ES-I3 (cell line): ENCODE measurements around the gene RNASE4.

Experiments
- H3K36me3 ChIP-seq: 2 replicates; pipeline ENCODE4 v1.6.1; 2013; ENCODE audit warnings: mild to moderate bottlenecking, low read length, control low read depth, moderate library complexity; ENCODE audit not compliant: insufficient read depth
- H3K4me1 ChIP-seq: 2 replicates; pipeline ENCODE4 v1.6.1; 2013; ENCODE audit warnings: mild to moderate bottlenecking, control low read depth, low read length; ENCODE audit not compliant: insufficient read depth
- H3K9ac ChIP-seq: 2 replicates; pipeline ENCODE4 v1.6.1; 2013; ENCODE audit warnings: low read depth, mild to moderate bottlenecking, low read length, moderate library complexity
- H3K9me3 ChIP-seq: 2 replicates; pipeline ENCODE4 v1.6.1; 2013; ENCODE audit warnings: mild to moderate bottlenecking, low read length, moderate library complexity; ENCODE audit not compliant: control insufficient read depth, insufficient read depth

The RNASE4 gene

DNA sequence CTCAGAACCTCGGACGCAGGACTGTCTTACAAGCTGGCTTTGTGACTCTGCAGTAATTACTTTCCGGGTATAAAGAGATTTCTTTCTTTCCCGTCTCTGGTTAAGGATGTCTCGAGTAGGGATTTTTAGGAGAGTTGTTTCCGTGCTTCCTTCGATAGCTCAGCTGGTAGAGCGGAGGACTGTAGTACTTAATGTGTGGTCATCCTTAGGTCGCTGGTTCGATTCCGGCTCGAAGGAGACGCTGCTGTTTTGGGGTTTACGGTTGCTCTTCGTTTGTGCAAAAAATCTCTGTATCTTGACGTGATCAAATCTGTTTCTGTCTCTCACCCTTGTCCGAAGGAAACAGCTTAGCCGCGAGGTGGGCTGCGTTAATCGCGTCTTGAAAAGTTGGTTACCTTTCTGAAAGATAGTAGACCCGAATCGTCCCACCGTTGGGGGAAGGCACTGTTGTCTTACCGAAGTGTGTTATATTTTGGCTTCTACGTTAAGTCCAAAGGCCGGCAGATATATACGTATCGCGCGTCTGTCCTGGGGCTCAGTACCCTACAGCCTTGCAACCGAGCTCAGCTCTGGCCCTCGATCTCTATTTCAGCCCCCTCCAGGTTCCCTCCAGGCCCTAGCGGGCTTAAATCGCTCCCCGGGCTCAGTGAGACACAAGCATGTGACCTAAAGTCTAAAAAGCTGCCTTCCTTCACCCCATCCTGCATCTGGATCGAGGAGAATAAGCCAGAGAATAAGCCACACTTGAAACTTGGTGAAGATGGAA, 1.1 kb upstream of the RNASE4 start:
- H3K4me1 ChIP-seq = no peaks in the 10 kb centered on the region; the same call in 1 of the 2 replicates
- H3K36me3 ChIP-seq = no peaks in the 10 kb centered on the region
- H3K9ac ChIP-seq = peak overlapping the region; percentile 89
- no peaks in the 10 kb centered on the region for H3K9me3 ChIP-seq

DNA sequence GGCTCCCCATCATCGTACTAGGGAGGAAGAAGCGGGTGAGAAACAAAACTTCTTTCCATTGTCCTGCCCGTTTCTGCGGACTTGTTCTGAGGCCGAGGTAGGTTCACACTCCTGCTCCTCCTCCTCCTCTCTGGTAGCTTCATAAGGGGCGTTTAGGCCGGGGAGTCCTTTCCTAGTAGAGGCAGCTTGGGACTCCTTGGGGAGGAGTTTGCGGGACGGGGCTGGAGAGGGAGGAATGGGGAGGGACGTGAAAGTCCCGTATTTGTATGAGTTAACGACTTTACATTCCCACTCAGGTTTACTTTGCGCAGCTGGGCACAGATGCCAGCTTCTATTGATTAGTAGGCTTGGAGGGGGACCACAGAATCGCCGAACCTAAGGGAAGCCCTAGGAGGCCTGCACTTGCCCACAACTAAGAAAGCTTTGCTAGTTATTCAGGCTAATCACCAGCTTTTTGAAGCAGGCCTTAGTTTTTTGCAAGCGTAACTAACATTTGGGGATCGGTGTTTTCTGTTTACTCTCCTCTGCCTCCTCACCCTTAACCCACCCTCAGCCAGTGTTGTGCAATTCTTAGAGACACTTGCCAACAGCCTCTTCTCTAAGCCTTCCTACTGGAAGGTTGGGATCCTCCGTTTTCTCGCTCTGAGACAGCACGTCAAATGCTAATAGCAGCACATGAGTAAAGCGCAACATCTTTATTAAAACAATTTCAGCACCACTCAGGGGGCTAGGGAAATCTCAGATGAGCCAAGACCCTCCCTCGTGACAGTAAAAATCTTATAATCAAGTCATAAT, 499 bp downstream of the RNASE4 start:
- Histone ChIP-seq H3K36me3 (no peaks in the 10 kb centered on the region), H3K9ac (peak overlapping the region; percentile 89), H3K9me3 (no peaks in the 10 kb centered on the region), H3K4me1 (no peaks in the 10 kb centered on the region; the same call in 1 of the 2 replicates)

DNA sequence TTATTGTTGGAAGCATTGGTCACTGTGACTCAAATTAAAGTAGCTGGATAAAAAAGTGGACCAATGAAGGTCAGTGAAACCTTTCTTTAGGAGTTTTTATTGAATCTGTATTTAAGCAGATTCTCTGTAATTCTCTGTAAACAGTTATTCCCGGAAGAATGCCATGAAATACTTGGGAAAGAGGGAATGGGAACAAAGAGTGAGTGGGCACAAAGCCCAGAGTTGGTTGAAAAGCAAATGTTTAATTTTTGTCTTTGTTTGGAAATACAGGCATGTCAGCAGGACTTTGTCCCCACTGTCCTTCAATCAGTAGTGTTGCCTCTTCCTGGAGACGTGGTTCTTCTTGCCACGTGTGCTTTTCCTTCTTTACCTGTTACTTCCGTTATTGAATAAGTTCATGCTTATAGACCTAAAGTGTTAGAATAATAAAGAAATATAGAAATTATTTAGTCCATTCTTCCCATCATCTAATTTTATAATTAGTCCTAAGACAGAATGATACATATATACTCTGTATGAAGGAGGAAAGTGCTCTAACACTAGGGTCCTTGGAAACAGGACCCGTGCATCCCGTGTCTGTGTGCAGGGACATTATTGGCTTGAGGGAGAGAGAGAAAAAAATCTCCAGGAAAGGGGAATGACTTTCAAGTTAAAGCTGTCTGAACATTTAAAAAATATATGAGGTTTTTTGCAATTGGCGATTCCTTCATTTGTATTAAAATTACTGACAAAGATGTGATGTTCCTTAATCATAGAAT, 2.2 kb downstream of the RNASE4 start:
- Histone ChIP-seq H3K9ac (no peak overlapping the region), H3K36me3 (no peaks in the 10 kb centered on the region), H3K9me3 (no peaks in the 10 kb centered on the region), H3K4me1 (no peaks in the 10 kb centered on the region; the same call in 1 of the 2 replicates)

DNA sequence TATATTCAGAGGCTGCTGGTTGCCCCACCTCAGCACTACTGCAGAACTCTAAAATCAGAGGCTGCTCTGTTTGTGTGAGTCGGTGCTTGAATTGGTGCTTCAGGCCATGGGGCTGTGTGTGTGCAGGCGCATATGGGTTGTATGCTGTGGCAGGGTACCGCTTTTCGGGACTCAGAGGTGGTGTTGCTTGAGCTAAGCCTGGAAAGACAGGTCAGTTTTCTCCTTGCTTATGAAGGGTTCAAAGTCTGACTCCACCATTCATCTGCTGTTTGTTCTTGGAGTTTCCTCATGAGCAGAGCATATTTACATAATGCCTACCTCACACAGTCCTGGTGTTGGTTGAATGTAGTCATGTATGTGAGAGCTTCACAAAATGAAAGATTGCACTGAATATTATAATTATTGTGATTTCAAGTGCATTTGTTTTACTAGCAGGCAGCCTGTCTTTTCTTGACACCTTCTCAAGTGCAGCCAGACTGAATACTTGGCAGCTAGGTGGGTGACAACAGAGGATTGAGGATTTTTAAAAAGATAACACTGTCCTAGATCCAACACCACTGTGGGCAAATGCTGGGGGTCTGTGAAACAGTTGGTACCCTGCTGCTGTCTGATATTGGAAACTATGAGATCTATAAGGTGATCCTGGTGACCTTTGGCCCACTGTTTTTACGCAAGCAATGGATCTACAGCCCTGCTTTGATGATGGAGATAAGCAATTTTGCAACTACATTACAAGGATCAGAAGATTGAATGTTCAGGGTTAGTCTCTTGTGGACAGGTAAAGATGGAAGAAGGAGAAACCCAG, 3.2 kb downstream of the RNASE4 start:
- Histone ChIP-seq H3K36me3 (no peaks in the 10 kb centered on the region), H3K4me1 (no peaks in the 10 kb centered on the region; the same call in 1 of the 2 replicates), H3K9me3 (no peaks in the 10 kb centered on the region), H3K9ac (no peak overlapping the region)

DNA sequence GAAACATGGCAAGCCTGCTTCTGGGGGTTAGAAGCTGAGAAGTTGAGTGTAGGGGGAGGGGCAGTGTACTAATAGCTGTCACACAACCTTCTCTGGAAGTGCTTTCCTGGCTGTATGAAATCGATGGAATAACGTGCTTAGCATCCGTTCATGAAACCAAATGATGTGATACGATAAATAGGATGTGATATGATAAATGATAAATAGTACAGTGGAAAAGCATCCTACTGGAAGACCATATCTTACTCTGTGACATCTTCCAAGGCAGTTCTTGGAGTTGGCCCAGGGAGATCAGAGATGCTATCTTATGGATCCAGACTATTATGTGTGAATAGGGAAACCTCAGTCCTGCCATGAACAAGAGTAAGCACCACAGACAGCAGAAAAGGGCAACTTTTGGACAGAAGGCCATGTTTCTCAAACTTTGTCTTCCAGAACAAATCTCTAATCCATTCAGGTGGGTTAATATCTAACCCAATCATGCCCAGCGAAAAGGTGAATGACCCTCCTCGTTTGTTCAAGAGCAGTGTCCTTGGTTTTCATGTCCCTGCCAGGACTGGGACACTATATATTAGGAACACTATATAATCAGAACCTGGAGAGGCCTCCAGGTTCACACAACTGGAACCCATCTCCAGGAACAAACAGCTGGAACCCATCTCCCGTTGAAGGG, 3.9 kb downstream of the RNASE4 start, which contains the start of gene ANG:
TSS of gene ANG (plus strand) at position 598 of the 673 bp plus-strand sequence. CDS start 4,801 bp downstream, outside the sequence.
- Histone ChIP-seq H3K4me1 (no peaks in the 10 kb centered on the region; the same call in 1 of the 2 replicates), H3K9ac (no peak within 1 kb of the TSS), H3K9me3 (no peaks in the 10 kb centered on the region), H3K36me3 (no peaks in the 10 kb centered on the region)

DNA sequence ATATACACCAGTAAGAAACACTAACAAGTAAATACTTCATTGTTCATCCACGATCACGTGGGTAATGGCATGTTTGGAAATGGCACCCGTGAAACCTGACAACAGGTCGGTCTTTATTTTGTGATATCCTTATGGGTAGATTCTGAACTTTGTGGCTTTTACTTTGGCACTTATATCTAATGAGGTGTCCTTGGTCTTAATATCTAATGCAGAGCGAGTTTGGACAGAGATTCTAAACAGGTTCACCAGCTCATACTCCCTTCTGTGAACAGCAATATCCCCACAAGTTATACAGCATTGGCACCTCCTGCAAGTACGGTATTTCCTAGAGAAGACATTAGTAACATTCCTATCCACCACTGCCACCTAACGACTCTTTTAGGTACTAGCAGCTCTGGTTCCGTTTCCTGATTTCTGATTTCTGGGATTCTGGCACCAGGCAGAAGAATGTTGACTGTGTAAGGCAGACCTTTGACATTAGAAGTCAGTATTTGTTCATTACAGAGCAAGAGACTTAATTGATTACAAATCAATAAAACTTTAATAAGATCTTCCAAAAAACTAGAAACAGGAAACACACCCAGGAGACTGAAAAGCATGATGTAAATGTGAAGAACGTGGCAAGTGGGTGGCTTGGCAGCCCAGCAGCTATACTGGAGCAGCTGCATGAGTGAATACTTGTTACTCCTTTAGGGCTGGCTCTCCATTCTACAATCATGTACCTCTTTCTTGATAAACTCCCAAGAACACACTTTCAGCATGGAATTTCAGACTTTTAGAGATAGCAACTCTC, 6.7 kb downstream of the RNASE4 start:
- Histone ChIP-seq H3K36me3 (no peaks in the 10 kb centered on the region; the same call in 1 of the 2 replicates), H3K4me1 (no peaks in the 10 kb centered on the region; the same call in 1 of the 2 replicates), H3K9ac (no peak overlapping the region), H3K9me3 (no peaks in the 10 kb centered on the region)

DNA sequence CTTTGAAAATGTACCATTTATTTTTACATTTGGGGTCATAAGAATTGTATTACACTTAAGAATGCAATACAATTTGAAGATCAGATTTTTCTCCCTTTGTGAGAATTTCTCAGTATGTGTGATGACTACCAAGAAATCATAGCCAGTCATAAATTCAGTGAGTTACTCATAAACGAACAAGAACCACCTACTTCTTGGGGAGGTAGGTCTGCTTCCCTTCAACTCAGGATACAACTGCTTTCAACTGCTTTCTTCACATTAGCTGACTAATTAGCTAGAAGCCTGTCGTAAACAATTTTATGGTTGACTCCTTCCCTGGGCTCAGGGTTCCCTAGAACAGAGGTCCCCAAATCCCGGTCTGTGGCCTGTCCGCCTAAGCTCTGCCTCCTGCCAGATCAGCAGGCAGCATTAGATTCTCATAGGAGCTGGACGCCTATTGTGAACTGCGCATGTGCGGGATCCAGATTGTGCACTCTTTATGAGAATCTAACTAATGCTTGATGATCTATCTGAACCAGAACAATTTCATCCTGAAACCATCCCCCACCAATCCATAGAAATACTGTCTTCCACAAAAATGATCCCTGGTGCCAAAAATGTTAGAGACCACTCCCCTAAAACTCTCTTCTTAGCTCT, 7.9 kb downstream of the RNASE4 start:
- no peaks in the 10 kb centered on the region; the same call in 1 of the 2 replicates for H3K36me3 ChIP-seq
- H3K4me1 ChIP-seq = peaks cover 3% of the 10 kb centered on the region
- H3K9me3 ChIP-seq = no peaks in the 10 kb centered on the region
- no peak overlapping the region for H3K9ac ChIP-seq

DNA sequence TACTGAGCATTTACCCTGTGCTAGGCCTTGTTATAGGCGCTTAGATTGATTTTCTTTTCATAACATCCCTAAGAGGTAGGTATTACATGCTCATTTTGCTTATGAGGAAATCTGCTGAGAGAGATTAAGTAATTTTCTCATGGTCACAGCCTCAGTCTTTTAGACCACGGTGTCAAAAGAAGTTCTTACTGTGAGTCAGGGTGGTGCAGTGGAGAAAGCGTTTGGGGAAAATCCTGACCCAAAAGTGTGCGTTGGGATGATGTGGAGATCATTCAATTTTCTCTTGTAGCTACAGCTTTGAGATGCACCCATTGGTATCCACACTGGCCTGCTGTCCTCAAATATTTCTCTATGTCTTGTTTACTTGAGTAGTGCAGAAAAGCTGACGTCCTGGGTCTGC, 12.4 kb downstream of the RNASE4 start:
- no peak overlapping the region for H3K9ac ChIP-seq
- no peaks in the 10 kb centered on the region for H3K9me3 ChIP-seq
- no peaks in the 10 kb centered on the region; the same call in 1 of the 2 replicates for H3K36me3 ChIP-seq
- peaks cover 7% of the 10 kb centered on the region for H3K4me1 ChIP-seq

DNA sequence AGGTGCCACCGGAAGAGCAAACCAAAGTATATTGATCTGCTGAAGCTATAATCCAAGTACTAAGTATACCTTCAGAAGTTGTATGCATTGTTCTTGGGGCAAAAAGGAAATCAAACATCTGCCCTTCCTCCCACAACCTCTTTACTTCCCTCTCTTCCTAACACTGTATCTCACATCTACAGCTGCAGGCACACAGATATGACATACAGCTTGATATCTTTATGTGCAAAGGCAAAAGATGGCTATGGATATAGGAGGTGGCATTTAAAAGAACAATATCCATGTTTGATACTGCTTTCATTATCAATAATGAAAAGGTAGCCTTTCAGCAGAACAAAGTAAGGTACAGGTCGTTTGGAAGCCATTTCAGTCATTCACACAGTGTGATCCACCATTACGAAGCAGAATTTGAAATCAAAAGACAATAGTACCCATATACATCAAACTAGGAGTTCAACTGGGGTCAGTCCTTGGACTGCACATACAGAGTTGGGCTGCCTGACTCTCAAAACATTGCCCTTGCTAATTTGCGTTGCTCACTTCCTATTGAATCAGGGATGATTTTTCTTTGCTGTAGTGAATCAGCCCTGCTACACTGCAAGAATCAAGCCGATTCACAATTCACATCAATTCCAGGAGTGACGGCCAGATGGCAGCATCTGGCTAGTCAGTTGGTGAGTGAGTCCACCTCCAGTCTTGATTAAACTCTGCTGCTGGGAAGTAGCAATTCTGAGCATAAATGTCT, 13.1 kb downstream of the RNASE4 start:
- Histone ChIP-seq H3K36me3 (no peaks in the 10 kb centered on the region; the same call in 1 of the 2 replicates), H3K4me1 (peaks cover 7% of the 10 kb centered on the region), H3K9me3 (no peaks in the 10 kb centered on the region), H3K9ac (no peak overlapping the region)

DNA sequence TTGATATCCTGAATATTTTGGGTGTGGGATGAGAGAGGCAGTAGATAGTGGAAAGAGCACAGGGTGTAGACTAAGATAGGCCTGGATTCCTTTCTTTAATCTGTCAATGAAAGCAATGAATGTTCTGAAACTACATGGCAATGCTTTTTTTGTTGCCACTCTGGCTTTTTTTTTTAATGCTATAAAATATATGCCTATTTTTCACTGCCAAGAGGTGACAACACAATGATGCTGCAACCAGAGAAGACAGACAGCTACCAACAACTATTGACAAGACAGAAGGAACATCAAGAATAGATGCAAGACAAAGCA, 13.6 kb downstream of the RNASE4 start:
- no peaks in the 10 kb centered on the region; the same call in 1 of the 2 replicates for H3K36me3 ChIP-seq
- peaks cover 7% of the 10 kb centered on the region for H3K4me1 ChIP-seq
- no peak overlapping the region for H3K9ac ChIP-seq
- no peaks in the 10 kb centered on the region for H3K9me3 ChIP-seq

DNA sequence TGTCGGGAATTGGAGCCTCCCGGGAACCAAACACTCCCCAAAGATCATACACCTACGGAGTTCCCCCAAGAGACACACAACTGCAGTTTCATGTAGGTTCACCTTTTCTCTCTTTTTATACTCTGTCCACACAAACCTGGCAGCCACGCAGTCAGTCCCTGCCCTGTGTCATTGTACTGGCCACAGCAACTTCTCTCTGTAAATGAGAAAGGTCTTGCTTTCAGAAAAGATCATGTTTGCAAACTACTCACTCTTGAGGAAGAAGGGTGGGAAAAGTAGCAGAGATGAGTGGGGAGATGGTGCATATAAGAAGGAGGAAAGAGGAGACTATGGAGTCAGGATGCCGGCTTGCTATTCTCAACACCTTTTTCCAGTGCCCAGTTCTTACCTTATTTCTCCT, 14.6 kb downstream of the RNASE4 start:
- no peaks in the 10 kb centered on the region for H3K9me3 ChIP-seq
- H3K36me3 ChIP-seq = no peaks in the 10 kb centered on the region
- H3K4me1 ChIP-seq = peaks cover 7% of the 10 kb centered on the region
- H3K9ac ChIP-seq = no peak overlapping the region

DNA sequence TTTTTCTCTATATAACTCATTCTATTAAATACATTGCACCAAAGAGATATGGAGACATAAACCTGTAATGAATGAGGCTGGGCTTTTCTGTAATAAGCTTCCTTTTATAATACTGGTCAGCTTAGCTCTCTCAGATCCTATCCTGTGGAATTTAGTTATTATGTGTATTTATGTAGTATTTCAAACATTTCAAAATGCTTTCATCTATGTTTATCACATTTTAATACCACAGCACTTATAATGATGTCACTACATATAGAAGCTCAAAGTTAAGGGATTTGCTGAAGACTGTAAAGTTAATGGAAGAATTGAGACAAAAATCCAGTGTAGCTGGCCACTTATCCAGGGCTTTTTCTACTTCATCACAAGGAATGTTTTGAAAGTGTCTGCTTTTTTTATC, 15.6 kb downstream of the RNASE4 start:
- H3K36me3 ChIP-seq = no peaks in the 10 kb centered on the region
- peaks cover 9% of the 10 kb centered on the region; the same call in 1 of the 2 replicates for H3K9me3 ChIP-seq
- H3K9ac ChIP-seq = no peak overlapping the region

More for the DNA sequence above, 15.6 kb downstream of the RNASE4 start:
- peaks cover 12% of the 10 kb centered on the region for H3K4me1 ChIP-seq
